Progenitor cell of endocrine pancreas (in vitro differentiated cells): ENCODE data around the gene FAM228A. TPM values are rescaled to one million over a fixed set of nuclear protein-coding genes. Genes with fewer than 3 reads are reported as not detected.
A peak's percentile ranks its signal among the peaks of the same experiment; 100 is the strongest.

ENCODE experiments used
- DNase-seq: peaks from one replicate; pipeline ENCODE4 v3.0.0; 2021; ENCODE audit warnings: low spot score; ENCODE audit not compliant: unreplicated experiment
- H3K27ac Mint-ChIP-seq: 2 replicates; pipeline ENCODE4 v1.8.0; 2021; ENCODE audit warnings: mild to moderate bottlenecking, moderate library complexity, mixed read lengths
- H3K27me3 Mint-ChIP-seq: 2 replicates; pipeline ENCODE4 v1.8.0; 2021; ENCODE audit warnings: mixed read lengths
- H3K36me3 Mint-ChIP-seq: 2 replicates; pipeline ENCODE4 v1.8.0; 2022; ENCODE audit warnings: mixed read lengths; ENCODE audit not compliant: insufficient read depth
- H3K4me1 Mint-ChIP-seq: 2 replicates; pipeline ENCODE4 v1.8.0; 2021; ENCODE audit warnings: low read depth, mixed read lengths
- H3K4me3 Mint-ChIP-seq: 2 replicates; pipeline ENCODE4 v1.8.0; 2021; ENCODE audit warnings: low read depth, mild to moderate bottlenecking, moderate library complexity, mixed read lengths
- H3K9me3 Mint-ChIP-seq: 2 replicates; pipeline ENCODE4 v1.8.0; 2021; ENCODE audit warnings: low read depth, mixed read lengths
- total RNA-seq: library from RNA; stranded (reverse); gene quantifications from 2 replicates; pipeline ENCODE4 v1.2.1, GENCODE V29; 2021
- TF ChIP-seq, protein P1 (sequence below): fragments of 200-600 bp; sonication (generic); IDR thresholded peaks from one replicate; pipeline ENCODE4 v1.5.0; 2021; ENCODE audit warnings: antibody characterized with exemption, mild to moderate bottlenecking; ENCODE audit not compliant: unreplicated experiment

Gene FAM228A
- total RNA-seq, 1 donor from 2014 or later, result 0.31 TPM

- Mint-ChIP-seq H3K27me3 (peaks cover 8% of the 10 kb centered on the region), H3K27ac (no peak overlapping the region), H3K36me3 (peaks cover 24% of the 10 kb centered on the region), H3K4me1 (peaks cover 36% of the 10 kb centered on the region), H3K4me3 (no peak overlapping the region), H3K9me3 (peaks cover 7% of the 10 kb centered on the region)
- DNase-seq, result no peak
- TF ChIP-seq, protein P1, sequence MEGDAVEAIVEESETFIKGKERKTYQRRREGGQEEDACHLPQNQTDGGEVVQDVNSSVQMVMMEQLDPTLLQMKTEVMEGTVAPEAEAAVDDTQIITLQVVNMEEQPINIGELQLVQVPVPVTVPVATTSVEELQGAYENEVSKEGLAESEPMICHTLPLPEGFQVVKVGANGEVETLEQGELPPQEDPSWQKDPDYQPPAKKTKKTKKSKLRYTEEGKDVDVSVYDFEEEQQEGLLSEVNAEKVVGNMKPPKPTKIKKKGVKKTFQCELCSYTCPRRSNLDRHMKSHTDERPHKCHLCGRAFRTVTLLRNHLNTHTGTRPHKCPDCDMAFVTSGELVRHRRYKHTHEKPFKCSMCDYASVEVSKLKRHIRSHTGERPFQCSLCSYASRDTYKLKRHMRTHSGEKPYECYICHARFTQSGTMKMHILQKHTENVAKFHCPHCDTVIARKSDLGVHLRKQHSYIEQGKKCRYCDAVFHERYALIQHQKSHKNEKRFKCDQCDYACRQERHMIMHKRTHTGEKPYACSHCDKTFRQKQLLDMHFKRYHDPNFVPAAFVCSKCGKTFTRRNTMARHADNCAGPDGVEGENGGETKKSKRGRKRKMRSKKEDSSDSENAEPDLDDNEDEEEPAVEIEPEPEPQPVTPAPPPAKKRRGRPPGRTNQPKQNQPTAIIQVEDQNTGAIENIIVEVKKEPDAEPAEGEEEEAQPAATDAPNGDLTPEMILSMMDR, result no peak
These were observed 21.4 kb upstream of the FAM228A start for GRCh38 chr2:24153478-24153877.

DNA sequence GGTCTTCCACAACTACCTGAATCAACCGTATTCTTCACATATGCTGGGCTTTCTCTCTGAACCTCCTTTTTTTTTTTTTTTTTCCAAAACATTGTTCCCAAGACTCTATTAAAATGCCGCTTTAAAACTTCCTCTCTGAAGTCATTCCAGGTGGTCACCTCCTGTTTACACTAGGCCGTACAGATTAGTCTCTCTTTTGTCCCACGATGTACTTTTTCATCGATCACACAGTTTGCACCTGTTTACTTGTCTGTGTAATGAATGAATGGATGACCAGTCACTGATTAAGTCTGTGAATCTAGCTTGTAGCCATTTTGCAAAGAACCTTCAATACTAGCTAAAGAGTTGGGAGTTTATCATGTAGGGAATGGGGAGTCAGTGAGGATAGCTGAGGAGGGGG, 16.7 kb upstream of the FAM228A start:
- Mint-ChIP-seq H3K27me3 (peaks cover 8% of the 10 kb centered on the region), H3K4me3 (peak overlapping the region; percentile 3), H3K9me3 (peaks cover 9% of the 10 kb centered on the region), H3K27ac (peak overlapping the region; percentile 92), H3K36me3 (peaks cover 31% of the 10 kb centered on the region), H3K4me1 (peaks cover 27% of the 10 kb centered on the region)
- DNase-seq, result no peak
- TF ChIP-seq, protein P1, result no peak

DNA sequence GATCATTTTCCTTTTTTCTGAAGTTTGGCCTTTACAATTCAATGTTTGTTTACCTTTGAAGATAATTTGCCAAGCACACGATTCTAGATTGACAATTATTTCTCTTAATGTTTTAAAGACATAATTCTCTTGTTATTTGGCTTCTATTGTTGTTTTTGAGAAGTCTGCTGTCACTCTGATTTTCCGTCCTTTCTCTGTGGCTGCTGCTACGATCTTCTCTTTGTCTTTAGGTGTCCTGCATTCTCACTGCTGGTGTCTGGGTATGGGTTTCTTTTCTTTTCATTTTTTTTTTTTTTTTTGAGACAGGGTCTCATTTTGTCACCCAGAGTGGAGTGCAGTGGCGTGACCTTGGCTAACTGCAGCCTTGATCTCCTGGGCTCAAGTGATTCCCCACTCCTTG, 15.1 kb upstream of the FAM228A start:
- TF ChIP-seq, protein P1, result no peak
- no peak for DNase-seq
- peaks cover 24% of the 10 kb centered on the region for H3K4me1 Mint-ChIP-seq
- H3K27ac Mint-ChIP-seq, result no peak overlapping the region
- H3K9me3 Mint-ChIP-seq, result peaks cover 9% of the 10 kb centered on the region
- H3K27me3 Mint-ChIP-seq, result peaks cover 6% of the 10 kb centered on the region
- H3K36me3 Mint-ChIP-seq, result peaks cover 30% of the 10 kb centered on the region
- no peak overlapping the region for H3K4me3 Mint-ChIP-seq

DNA sequence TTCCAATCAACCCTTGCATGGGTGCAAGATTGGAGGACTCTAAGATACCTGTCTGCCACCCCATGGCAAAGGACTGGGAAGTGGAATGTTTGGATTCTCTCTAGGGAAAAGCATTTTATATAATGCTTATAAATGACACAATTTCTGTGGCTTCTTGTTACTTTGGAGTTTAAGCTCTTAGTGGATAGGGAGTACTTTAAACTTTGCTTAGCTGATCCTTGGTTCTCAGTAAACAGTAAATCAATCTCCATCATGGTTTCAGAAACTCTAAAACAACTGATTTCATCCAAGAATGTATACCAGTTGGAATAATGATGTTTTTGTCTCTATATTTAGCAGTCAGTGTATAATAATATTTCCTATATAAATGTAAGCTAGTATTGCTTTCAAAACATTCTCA, 14.1 kb upstream of the FAM228A start:
- H3K4me1 Mint-ChIP-seq, result peaks cover 24% of the 10 kb centered on the region
- peaks cover 9% of the 10 kb centered on the region for H3K9me3 Mint-ChIP-seq
- no peak overlapping the region for H3K4me3 Mint-ChIP-seq
- TF ChIP-seq, protein P1, result no peak
- no peak overlapping the region for H3K27ac Mint-ChIP-seq
- peaks cover 8% of the 10 kb centered on the region for H3K27me3 Mint-ChIP-seq
- DNase-seq, result no peak
- peaks cover 30% of the 10 kb centered on the region for H3K36me3 Mint-ChIP-seq

DNA sequence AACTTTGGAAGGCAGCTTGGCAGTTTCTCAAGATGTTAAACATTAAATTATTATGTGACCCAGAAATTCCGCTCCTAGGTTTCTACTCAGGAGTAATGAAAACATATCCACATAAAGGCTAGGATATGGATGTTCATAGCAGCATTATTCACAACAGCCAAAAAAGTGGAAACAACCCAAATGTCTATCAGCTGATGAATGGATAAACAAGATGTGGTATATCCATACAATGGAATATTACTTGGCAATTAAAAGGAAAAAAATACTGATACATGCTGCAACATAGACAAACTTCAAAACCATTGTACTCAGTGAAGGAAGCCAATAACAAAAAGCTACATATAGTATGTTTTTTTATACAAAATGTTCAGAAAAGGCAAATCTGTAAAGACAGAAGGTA, 12.4 kb upstream of the FAM228A start:
- TF ChIP-seq, protein P1, result no peak
- Mint-ChIP-seq H3K27me3 (peaks cover 18% of the 10 kb centered on the region), H3K27ac (no peak overlapping the region), H3K36me3 (peaks cover 27% of the 10 kb centered on the region), H3K9me3 (peaks cover 9% of the 10 kb centered on the region), H3K4me1 (peaks cover 16% of the 10 kb centered on the region), H3K4me3 (no peak overlapping the region)
- no peak for DNase-seq
